GM12865 (cell line): ENCODE measurements around the gene HLX.

Experiments
- DNase-seq: peaks from one replicate; pipeline ENCODE4 v3.0.0; 2010; ENCODE audit warnings: low read depth
- H3K4me3 ChIP-seq: 2 replicates; pipeline ENCODE4 v1.5.1; 2011; ENCODE audit warnings: mild to moderate bottlenecking, low read depth, low read length, control low read depth
- CTCF ChIP-seq: IDR thresholded peaks from 2 replicates; pipeline ENCODE4 v1.5.1; 2011; ENCODE audit warnings: low read length, control low read depth, low read depth, inconsistent platforms; ENCODE audit not compliant: insufficient read depth; ENCODE audit errors: missing control alignments

Gene HLX

GRCh38 chr1:220843481-220844011 lies 35.7 kb upstream of the HLX start:
- DNase-seq = no peak
- H3K4me3 ChIP-seq = no peak overlapping the region
- TF ChIP-seq CTCF = no peak

- H3K4me3 ChIP-seq = no peak overlapping the region
- DNase-seq = no peak
- TF ChIP-seq CTCF = no peak
These were observed 26.8 kb upstream of the HLX start for GRCh38 chr1:220852408-220852807.

- no peak for DNase-seq
- H3K4me3 ChIP-seq = no peak overlapping the region
- TF ChIP-seq CTCF = no peak
These were observed 6.9 kb upstream of the HLX start for GRCh38 chr1:220872296-220872695.

- TF ChIP-seq CTCF = no peak
- DNase-seq = no peak
- H3K4me3 ChIP-seq = no peak overlapping the region
These were observed 6.2 kb upstream of the HLX start for GRCh38 chr1:220873087-220873486.

- H3K4me3 ChIP-seq = no peak overlapping the region
- TF ChIP-seq CTCF = peak; percentile 64
- DNase-seq = peak; percentile 46
These were observed 5.2 kb upstream of the HLX start for GRCh38 chr1:220873868-220874655.

- DNase-seq = no peak
- no peak overlapping the region for H3K4me3 ChIP-seq
- TF ChIP-seq CTCF = no peak
These were observed 4.0 kb upstream of the HLX start for GRCh38 chr1:220875260-220875659.
